Panc1 (cell line): Measurements from ENCODE around the gene INS. TPM values are rescaled to one million over a fixed set of nuclear protein-coding genes. Genes with fewer than 3 reads are reported as not detected.

ENCODE experiments used
- ATAC-seq: fragments of 200-7000 bp; cut with Tn5 transposase; 2 replicates; pipeline ENCODE4 v1.9.1; 2020; ENCODE audit warnings: mild to moderate bottlenecking, moderate library complexity
- BruUV-seq: library from RNA; stranded (reverse); fragments of 400-500 nt; replicated peaks from 2 replicates; lab custom pipeline; 2021; lab: Mats Ljungman, UMichigan
- CTCF ChIA-PET: fragments of 300-600 bp; sonication (Branson Sonifier 250); formaldehyde crosslinking; loops from one replicate; lab custom pipeline; 2022; ENCODE audit warnings: antibody characterized with exemption; lab: Charles Lee
- POLR2A ChIA-PET: fragments of 300-600 bp; sonication (Branson Sonifier 250); formaldehyde crosslinking; loops from one replicate; lab custom pipeline; 2022; ENCODE audit warnings: antibody characterized with exemption; lab: Charles Lee
- DNase-seq: peaks from one replicate; pipeline ENCODE4 v3.0.0-alpha.2; 2010; ENCODE audit warnings: low read depth, low spot score
- H3K27ac ChIP-seq: 2 replicates; pipeline ENCODE4 v1.5.1; 2011; ENCODE audit warnings: mild to moderate bottlenecking, low read length, inconsistent platforms
- H3K27me3 ChIP-seq: fragments of 200-500 bp; sonication (Bioruptor generic); 2 replicates; pipeline ENCODE4 v1.6.0; 2014; ENCODE audit warnings: low read length, inconsistent platforms; ENCODE audit not compliant: control insufficient read depth, insufficient read depth
- H3K36me3 ChIP-seq: fragments of 200-500 bp; sonication (Bioruptor generic); 2 replicates; pipeline ENCODE4 v1.5.1; 2014; ENCODE audit warnings: inconsistent platforms, mild to moderate bottlenecking, low read length, moderate library complexity; ENCODE audit not compliant: control insufficient read depth, insufficient read depth
- H3K4me1 ChIP-seq: 2 replicates; pipeline ENCODE4 v1.5.1; 2011; ENCODE audit warnings: inconsistent platforms, mild to moderate bottlenecking, low read length, moderate library complexity; ENCODE audit not compliant: control insufficient read depth, insufficient read depth
- H3K4me3 ChIP-seq, 2 experiments: 2 replicates each; pipeline ENCODE4 v1.5.1; 2011 to 2012; ENCODE audit warnings: low read depth in 2 of 2, low read length in 2 of 2, mild to moderate bottlenecking in 2 of 2, inconsistent platforms in 1 of 2, moderate library complexity in 1 of 2
- H3K9me3 ChIP-seq: fragments of 200-500 bp; sonication (Bioruptor generic); 2 replicates; pipeline ENCODE4 v1.5.1; 2014; ENCODE audit warnings: low read depth, mild to moderate bottlenecking, inconsistent platforms, low read length, moderate library complexity; ENCODE audit not compliant: control insufficient read depth, insufficient read depth
- POLR2AphosphoS5 ChIP-seq: IDR thresholded peaks from 2 replicates; pipeline ENCODE4 v1.6.1; 2012; ENCODE audit warnings: mild to moderate bottlenecking, low read depth, low read length, moderate library complexity
- REST ChIP-seq, 2 experiments: IDR thresholded peaks; 2 replicates each; pipeline ENCODE4 v1.6.1; 2011 to 2012; ENCODE audit warnings: low read depth in 2 of 2, control low read depth in 1 of 2, low read length in 1 of 2, mild to moderate bottlenecking in 1 of 2, moderate library complexity in 1 of 2; ENCODE audit not compliant: insufficient read depth in 1 of 2
- SIN3A ChIP-seq: IDR thresholded peaks from 2 replicates; pipeline ENCODE4 v1.6.1; 2012; ENCODE audit warnings: low read depth, mild to moderate bottlenecking, low read length, moderate library complexity, borderline replicate concordance; ENCODE audit not compliant: insufficient read depth
- TCF7L2 ChIP-seq: IDR thresholded peaks from 2 replicates; pipeline ENCODE4 v1.6.1; 2011; ENCODE audit warnings: mild to moderate bottlenecking, low read depth, low read length, inconsistent platforms
- in situ Hi-C: cut with HindIII; loops from 2 replicates; pipeline ENCODE4 v1.10.0; 2016; ENCODE audit warnings: low sequenced_read_pairs, low pct_unique_long_range_greater_than_20kb
- intact Hi-C: fragments of 100-400 bp; cut with micrococcal nuclease; formaldehyde crosslinking; loops from one replicate; pipeline ENCODE4 v1.10.0; 2022; ENCODE audit not compliant: unreplicated experiment
- total RNA-seq: library from RNA; stranded (reverse); gene quantifications from one replicate; pipeline ENCODE4 v1.2.1, GENCODE V29; 2021; ENCODE audit not compliant: unreplicated experiment

INS gene
- total RNA-seq, 1 experiment from 2014 or later = not detected

DNA sequence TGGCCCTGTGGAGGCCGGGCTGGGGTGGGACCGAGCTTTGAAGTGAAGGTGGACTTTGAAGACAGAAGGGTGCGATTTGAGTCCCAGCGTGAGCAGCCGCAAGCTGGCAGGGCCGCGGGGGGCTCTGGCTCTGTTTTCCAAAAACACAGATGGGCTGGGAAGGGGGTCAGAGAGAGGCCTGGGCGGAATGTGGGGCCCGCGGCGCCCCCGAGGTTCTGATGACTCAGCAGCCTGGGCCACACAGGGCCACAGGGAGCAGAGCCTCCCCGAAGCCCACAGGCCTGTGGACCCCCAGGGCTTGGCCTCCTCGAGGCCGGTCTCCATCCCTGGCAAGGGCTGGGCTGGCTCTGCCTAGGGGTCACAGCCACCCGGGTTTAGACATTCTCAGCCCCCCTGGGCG, 6.1 kb downstream of the INS start:
- intact Hi-C loops (loop anchor here (5.0 kb wide), 3 partner anchors 283 to 503 kb away; no protein-coding TSS in a partner anchor), in situ Hi-C loops (no loop called here)
- ChIA-PET POLR2A (no interaction called here), CTCF (interaction anchor here (0.6 to 8.3 kb wide), 4 partner anchors 21 to 501 kb away, joined by 3 to 236 read pairs (median 12); no protein-coding TSS in a partner anchor)
- no peaks in the 10 kb centered on the region for H3K9me3 ChIP-seq
- no peak for TF ChIP-seq SIN3A
- TF ChIP-seq POLR2AphosphoS5 = no peak
- TF ChIP-seq TCF7L2 = no peak
- no peak for TF ChIP-seq REST (IDR thresholded peaks at IDR 0.05; ENCODE audit: insufficient read depth in 1 of 2, low read depth in 2 of 2, low read length in 1 of 2)
- ATAC-seq (no peak), DNase-seq (no peak)
- H3K4me3 ChIP-seq = no peak overlapping the region
- H3K27me3 ChIP-seq = peaks cover 5% of the 10 kb centered on the region; the same call in 1 of the 2 replicates
- BruUV-seq = no TSS peak
- H3K4me1 ChIP-seq = peaks cover 16% of the 10 kb centered on the region
- no peaks in the 10 kb centered on the region for H3K36me3 ChIP-seq
- H3K27ac ChIP-seq = no peak overlapping the region

GRCh38 chr11:2154195-2154585, 6.8 kb downstream of the INS start:
- intact Hi-C loops (loop anchor here (5.0 kb wide), 2 partner anchors 462 to 502 kb away; no protein-coding TSS in a partner anchor), in situ Hi-C loops (no loop called here)
- DNase-seq = no peak
- CTCF ChIA-PET = interaction anchor here (0.6 to 8.3 kb wide), 9 partner anchors 10 to 501 kb away, joined by 3 to 236 read pairs (median 3); no protein-coding TSS in a partner anchor
- peaks cover 7% of the 10 kb centered on the region; the same call in 1 of the 2 replicates for H3K27me3 ChIP-seq
- no peak for ATAC-seq
- H3K36me3 ChIP-seq = no peaks in the 10 kb centered on the region
- BruUV-seq = no TSS peak
- H3K9me3 ChIP-seq = no peaks in the 10 kb centered on the region
- H3K27ac ChIP-seq = no peak overlapping the region
- peaks cover 16% of the 10 kb centered on the region for H3K4me1 ChIP-seq
- TF ChIP-seq POLR2AphosphoS5 = no peak
- 0 out of 4 replicates have a peak, but pooled peaks of 1 of the 2 experiments have one; percentile 50 for TF ChIP-seq REST (IDR thresholded peaks at IDR 0.05; ENCODE audit: insufficient read depth in 1 of 2, low read depth in 2 of 2, low read length in 1 of 2)
- no peak overlapping the region for H3K4me3 ChIP-seq
- POLR2A ChIA-PET = no interaction called here
